Adipose tissue (tissue), 3 donors: ENCODE measurements around the gene CCND1. TPM values are rescaled to one million over a fixed set of nuclear protein-coding genes. Genes with fewer than 3 reads are reported as not detected.

Source experiments
- H3K27ac ChIP-seq: one replicate; pipeline ENCODE4 v1.5.1; 2013; ENCODE audit warnings: low read depth, low read length
- WGBS, 3 donors: extraction: QIAGEN DNeasy Blood & Tissue Kit; methylation state at CpG; one replicate each; pipeline ENCODE4 v1.1.7; 2013; 5-methylcytosine and 5-hydroxymethylcytosine counted together
- polyA plus RNA-seq, 3 donors: library from polyadenylated mRNA; stranded (reverse); fragments of 200-250 nt; gene quantifications; one replicate each; pipeline ENCODE4 v1.2.3, GENCODE V29; 2013
- donor health status: healthy with polysubstance abuse.
- donor health status: Bipolar disorder and iron deficiency.
- donor health status: healthy.

CCND1 gene
- polyA plus RNA-seq, 3 donors = 11.1 to 59.6 (median 36.9) TPM

DNA sequence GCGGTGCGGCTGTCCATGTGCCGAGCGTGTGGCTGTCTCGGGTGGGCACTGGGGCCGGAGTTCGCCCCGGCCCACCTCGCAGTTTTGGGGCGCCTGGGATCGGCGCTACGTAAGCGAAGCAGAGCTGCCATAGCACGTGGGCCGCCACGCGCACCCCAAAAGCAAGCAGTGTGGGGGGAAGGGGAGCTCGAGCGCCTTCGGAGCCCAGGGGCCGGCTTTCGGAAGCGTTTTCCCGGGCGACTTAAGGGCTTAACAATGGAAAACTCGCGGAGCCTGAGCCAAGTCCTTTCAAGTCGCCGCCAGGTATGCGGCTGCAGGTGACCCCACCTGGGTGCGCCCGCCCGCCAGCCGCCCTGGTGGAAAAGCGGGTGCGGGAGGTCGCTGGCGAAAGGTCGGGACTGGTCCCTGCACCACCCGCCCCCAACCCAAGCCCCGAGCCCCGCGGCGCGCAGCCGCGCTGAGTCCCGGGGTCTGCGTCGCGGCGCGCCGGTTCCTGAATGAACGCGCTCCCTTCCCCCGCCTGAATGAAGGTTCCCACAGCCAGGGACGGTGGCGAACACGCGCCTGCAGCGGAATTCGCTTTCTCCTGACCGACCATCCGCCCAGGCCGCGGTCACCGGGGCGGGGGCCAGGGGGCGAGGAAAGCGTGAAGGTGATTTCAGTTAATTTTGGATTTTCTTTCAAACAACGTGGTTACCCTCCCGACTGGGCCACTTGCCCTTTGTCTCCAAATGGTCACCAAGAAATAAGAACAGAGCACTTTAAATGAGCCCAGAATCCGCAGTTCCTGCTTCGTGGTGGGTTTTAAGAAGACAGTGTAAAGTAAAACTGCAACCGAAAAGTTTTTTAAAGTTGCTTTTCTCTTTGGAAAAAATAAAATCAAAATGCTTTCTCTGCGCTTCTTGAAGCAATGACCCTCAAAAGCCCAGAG, 2.8 kb upstream of the CCND1 start:
- WGBS, 3 donors = 1 to 2% (median 2%) methylated on average over 76 to 78 of the region's 78 CpGs

GRCh38 chr11:69638941-69639681, 1.8 kb upstream of the CCND1 start:
- WGBS, 3 donors = 1% methylated on average over 62 to 64 of the region's 64 CpGs
- no peak overlapping the region for H3K27ac ChIP-seq

More for the DNA sequence above, 2.8 kb upstream of the CCND1 start:
- no peak overlapping the region for H3K27ac ChIP-seq

DNA sequence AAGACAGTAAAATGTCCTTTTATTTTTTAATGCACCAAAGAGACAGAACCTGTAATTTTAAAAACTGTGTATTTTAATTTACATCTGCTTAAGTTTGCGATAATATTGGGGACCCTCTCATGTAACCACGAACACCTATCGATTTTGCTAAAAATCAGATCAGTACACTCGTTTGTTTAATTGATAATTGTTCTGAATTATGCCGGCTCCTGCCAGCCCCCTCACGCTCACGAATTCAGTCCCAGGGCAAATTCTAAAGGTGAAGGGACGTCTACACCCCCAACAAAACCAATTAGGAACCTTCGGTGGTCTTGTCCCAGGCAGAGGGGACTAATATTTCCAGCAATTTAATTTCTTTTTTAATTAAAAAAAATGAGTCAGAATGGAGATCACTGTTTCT, 1.1 kb upstream of the CCND1 start:
- H3K27ac ChIP-seq = no peak overlapping the region
- 9 to 13% (median 11%) methylated on average over 9 of the region's 9 CpGs for WGBS, 3 donors

- 3 to 6% (median 3%) methylated on average over 43 of the region's 43 CpGs for WGBS, 3 donors
- H3K27ac ChIP-seq = no peak overlapping the region
These were observed 529 bp upstream of the CCND1 start for GRCh38 chr11:69640260-69640994.

- no peak overlapping the region for H3K27ac ChIP-seq
- 0 to 1% (median 1%) methylated on average over 66 to 68 of the region's 68 CpGs for WGBS, 3 donors
These were observed 959 bp downstream of the CCND1 start for GRCh38 chr11:69641681-69642548.

GRCh38 chr11:69642549-69642912, 1.6 kb downstream of the CCND1 start:
- H3K27ac ChIP-seq = no peak overlapping the region
- 0 to 1% (median 1%) methylated on average over 27 to 35 of the region's 40 CpGs for WGBS, 3 donors

- WGBS, 3 donors = 0 to 1% (median 0%) methylated on average over 66 to 81 of the region's 81 CpGs
- H3K27ac ChIP-seq = no peak overlapping the region
These were observed 2.1 kb downstream of the CCND1 start for GRCh38 chr11:69642913-69643632.

DNA sequence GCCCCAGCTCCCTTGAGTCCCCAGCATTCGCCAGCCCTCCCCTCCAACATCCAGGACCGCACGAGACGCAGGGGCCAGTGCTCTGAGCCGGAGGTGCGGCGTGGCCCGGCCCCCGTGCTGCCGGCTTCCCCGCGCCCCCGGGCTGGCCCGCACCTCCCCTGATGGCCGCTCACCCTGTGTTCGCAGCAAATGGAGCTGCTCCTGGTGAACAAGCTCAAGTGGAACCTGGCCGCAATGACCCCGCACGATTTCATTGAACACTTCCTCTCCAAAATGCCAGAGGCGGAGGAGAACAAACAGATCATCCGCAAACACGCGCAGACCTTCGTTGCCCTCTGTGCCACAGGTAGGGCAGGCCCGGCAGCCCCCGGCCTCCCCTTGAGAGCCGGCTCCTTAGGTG, 2.7 kb downstream of the CCND1 start:
- WGBS, 3 donors = 23 to 62% (median 45%) methylated on average over 23 to 27 of the region's 27 CpGs
- H3K27ac ChIP-seq = no peak overlapping the region

DNA sequence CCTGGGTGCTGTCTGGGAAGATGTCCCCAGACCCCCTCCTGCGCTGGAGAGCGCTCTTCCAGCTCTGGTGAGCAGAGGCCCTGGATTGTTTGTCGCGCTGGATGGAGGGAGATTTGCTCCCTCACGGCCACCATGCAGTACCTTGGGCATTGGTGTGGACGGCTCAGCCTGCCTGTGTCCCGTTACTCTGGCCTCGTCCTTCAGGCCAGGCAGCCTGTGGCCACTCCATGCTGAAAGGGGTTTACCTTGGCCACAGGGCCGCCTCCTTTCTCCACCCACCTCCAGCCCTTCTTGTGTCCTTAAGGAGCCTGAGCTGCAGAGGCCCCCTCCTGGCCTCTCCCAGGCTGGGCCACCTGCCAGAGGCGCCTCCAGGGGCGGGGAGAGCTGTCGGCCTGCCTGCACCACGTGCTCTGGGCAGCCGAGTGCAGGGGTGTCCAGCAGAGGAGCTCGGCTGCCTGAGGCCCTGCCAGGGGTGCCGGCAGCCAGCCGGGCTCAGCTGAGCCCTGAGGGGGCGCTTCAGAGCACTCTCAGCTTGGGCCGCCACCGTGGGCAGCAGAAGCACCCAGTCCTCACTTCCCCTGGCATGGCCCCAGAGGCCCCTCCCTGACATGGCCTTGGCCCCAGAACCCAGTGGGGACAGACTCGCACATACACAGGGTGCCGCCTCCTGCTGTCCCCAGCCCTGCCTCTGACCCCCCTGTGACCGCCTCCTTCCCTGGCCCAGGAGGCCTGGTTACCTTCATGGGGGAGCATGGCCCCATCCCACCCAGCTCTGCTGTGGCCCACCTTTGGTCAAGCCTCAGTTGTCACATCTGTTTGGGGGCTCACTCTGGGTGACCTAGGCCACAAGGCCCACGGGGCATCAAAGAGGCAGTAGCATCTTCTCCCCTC, 3.4 kb downstream of the CCND1 start:
- 27 to 43% (median 38%) methylated on average over 24 of the region's 24 CpGs for WGBS, 3 donors
- H3K27ac ChIP-seq = no peak overlapping the region

DNA sequence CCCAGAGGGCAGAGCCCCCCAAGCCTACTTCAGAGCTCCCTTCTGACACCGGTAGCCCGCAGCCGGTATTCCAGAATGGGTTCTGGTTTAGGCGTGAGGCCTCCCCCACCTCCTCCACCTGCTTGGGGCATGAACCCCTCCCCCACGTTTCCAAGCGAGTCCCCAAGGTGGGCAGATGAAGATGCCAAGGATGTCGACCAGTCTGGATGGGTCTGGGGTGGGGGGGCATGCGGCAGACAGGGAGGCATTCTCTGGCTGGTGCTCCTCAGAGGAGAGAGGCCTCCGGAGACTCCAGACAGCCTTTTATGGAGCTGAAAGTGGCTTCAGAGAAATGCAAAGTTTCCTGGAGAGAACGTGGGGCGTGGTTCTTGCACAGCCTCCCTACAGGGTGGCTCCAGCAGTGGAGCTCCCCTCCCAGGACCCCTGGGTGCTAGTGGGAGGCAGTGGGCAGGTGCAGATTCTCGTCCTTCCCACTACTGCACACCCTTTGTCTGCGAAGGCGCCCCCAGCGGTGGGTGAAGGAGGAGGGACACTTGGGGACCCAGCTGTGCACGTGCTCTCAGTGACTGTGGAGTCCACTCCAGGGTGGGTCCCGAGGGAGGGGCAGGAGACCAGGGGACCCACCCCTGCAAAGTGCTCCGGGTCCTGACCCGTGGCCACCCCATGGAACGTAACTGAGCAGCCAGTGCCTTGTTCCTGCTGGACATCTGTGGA, 4.2 kb downstream of the CCND1 start:
- H3K27ac ChIP-seq = no peak overlapping the region
- 74 to 86% (median 84%) methylated on average over 20 of the region's 20 CpGs for WGBS, 3 donors

DNA sequence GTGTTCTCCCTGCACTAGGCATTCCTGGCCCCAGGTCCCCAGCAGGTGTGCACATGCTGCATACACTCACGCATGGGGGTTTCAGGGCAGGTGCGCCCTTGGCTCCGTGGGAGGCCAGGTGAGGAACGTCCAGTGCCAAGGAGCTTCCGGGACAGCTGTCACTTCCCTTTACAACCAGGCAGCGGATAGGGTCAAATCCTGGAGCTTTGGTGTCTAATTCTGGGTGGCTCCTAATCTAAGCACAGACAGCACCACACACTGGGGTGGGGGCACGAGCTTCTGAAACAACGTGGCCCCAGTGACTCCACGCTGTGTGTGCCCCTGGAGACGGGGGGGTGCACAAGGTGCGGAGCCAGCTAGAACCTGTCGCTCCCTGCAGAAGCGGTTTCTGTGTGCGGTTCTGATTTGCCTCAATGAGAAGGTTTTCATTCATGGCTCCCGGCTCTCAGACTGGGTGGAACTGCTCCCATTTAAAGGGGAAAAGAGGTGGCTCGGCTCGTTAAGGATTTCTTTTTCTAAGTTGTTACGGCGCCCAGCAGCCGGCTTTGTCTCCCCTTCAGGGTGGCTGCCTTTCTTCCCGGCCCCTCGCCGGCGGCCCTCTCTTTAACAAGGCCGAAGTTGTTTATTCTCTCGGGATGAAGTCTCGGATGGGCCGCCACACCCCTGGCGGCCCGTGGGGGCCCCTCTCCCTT, 5.0 kb downstream of the CCND1 start:
- WGBS, 3 donors = 61 to 87% (median 82%) methylated on average over 30 of the region's 30 CpGs

DNA sequence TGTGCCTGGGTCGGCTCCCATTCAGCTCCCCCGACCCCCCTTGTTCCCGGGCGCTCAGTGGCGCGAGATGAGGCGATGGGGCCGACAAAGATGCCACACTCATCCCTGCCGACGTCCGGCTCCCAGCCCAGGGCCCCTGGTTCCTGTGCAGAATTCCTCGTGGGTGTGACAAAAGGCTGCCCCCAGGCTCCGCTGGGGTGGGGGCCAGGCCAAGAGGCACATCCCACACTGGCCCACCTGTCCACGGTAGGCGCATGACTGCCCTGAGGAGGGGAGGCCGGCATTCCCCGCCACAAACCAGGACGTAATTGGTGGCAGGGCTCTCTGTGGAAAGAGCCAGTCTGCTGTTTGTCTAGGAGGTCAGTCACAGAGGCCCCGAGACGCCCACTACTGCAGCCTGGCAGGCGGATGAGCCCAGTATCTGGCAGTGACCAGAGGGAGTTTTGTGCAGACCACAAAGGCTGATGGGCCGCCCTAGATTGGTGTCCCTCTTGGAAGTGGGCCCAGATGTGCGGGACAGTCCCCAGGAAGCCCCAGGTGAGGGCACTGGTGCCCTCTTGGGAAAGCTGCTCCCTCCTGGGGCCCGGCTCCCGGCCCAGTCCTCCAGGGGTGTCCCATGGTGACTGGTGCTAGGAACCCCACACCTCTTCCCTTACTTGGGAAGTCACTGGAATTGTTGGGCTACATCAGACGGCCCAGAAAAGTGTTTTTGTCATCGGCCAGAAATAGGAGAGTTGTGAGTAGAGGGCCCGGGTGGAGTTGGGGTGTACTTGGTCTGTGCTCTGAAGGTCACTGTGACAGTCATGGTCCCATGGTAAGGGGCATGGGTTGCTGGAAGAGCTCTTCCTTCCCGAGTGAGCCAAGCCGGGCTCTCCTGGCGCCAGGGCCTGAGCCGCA, 5.8 kb downstream of the CCND1 start:
- 75 to 89% (median 86%) methylated on average over 29 to 32 of the region's 32 CpGs for WGBS, 3 donors
- H3K27ac ChIP-seq = no peak overlapping the region

More for the DNA sequence above, 5.0 kb downstream of the CCND1 start:
- H3K27ac ChIP-seq = no peak overlapping the region

DNA sequence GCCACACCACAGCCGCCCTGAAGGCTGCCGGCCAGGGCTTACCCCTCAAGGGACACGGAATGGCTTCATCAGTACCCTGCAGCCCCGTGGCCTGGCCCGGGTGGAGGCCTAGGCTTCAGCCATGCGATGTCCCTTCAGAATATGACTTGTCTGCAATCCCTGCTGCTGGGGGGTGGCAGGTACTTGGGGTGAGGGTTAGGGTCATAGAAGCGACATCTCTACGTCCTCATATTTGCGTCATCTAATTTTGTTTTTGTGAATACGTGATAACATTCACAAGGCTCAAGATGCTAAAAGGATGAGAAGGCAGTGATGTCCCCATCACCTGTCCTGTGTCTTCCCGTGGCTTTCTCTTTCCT, 6.4 kb downstream of the CCND1 start:
- H3K27ac ChIP-seq = no peak overlapping the region
- 84 to 87% (median 84%) methylated on average over 11 of the region's 11 CpGs for whole genome bisulfite sequencing, 3 donors

DNA sequence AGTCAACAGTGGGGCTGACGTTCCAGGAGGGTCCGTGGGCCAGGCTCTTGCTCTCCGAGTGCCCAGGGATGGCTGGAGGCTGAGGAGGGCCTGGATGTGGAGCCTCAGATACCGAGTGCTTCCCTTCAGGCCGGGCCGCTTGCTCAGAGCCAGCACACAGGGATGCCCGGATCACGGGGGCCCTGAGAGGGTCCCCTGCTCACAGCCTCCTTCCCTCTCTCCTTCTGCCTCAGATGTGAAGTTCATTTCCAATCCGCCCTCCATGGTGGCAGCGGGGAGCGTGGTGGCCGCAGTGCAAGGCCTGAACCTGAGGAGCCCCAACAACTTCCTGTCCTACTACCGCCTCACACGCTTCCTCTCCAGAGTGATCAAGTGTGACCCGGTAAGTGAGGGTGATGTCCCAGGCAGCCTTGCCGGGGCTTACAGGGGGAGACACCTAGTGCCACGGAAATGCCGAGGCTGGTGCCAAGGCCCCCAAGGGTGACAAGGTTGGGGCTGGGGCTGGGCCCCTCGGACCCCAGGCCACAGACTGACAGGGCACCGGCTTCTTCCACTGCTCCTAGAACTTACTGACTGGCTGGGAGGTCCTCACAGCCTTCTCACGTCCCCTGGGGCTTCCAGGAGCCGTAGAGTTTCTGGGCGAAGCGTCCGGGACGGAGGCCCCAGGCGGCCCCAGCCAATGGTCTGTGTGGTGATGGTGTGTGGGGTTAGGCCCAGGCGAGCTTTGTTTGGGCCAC, 7.0 kb downstream of the CCND1 start:
- 77 to 85% (median 80%) methylated on average over 28 of the region's 28 CpGs for whole genome bisulfite sequencing, 3 donors
- H3K27ac ChIP-seq = no peak overlapping the region
